ENCODE data around the gene SHKBP1. TPM values are rescaled to one million over a fixed set of nuclear protein-coding genes. Genes with fewer than 3 reads are reported as not detected.

The SHKBP1 gene
- total and polyA plus RNA-seq, 2 of the 13 experiments (the other 11 are each of a cell fraction or from before 2014, with no cell fraction given) = 16.2 to 17.4 TPM

GRCh38 chr19:40603389-40604170 is 26.9 kb downstream of the SHKBP1 start (continued):
- TF ChIP-seq ZNF83 (CRISPR knock-in tag; IDR thresholded peaks at IDR 0.05; ENCODE audit: borderline replicate concordance) (no peak), ZNF3 (CRISPR knock-in tag; IDR thresholded peaks at IDR 0.05) (no peak), PHF21A (CRISPR knock-in tag; IDR thresholded peaks at IDR 0.05) (peak; percentile 100), LRRFIP1 (CRISPR knock-in tag; conservative IDR thresholded peaks at IDR 0.05) (no peak), HMG20B (CRISPR knock-in tag; conservative IDR thresholded peaks at IDR 0.05) (peak; percentile 92), ZNF580 (CRISPR knock-in tag; IDR thresholded peaks at IDR 0.05; ENCODE audit: borderline replicate concordance, low read depth) (peak; percentile 88), ZNF660 (CRISPR knock-in tag; IDR thresholded peaks at IDR 0.05; ENCODE audit: borderline replicate concordance, low read depth) (no peak), MTF1 (CRISPR knock-in tag; IDR thresholded peaks at IDR 0.05) (no peak), POLR2AphosphoS2 (IDR thresholded peaks at IDR 0.05; ENCODE audit: low read depth, low read length) (no peak), ZNF746 (CRISPR knock-in tag; IDR thresholded peaks at IDR 0.05) (peak; percentile 98), MLX (CRISPR knock-in tag; IDR thresholded peaks at IDR 0.05) (peak; percentile 61), SOX6 (IDR thresholded peaks at IDR 0.05) (no peak), SOX6 (CRISPR knock-in tag; IDR thresholded peaks at IDR 0.05) (peak; percentile 96), GMEB2 (CRISPR knock-in tag; IDR thresholded peaks at IDR 0.05; ENCODE audit: low read depth) (no peak), KLF6 (CRISPR knock-in tag; IDR thresholded peaks at IDR 0.05) (peak; percentile 81), POLR2G (IDR thresholded peaks at IDR 0.05; ENCODE audit: low read depth, low read length) (no peak), EED (CRISPR knock-in tag; IDR thresholded peaks at IDR 0.05) (no peak), ZNF121 (CRISPR knock-in tag; IDR thresholded peaks at IDR 0.05) (no peak), ZNF451 (CRISPR knock-in tag; IDR thresholded peaks at IDR 0.05) (peak; percentile 62), PCBP2 (optimal IDR thresholded peaks at IDR 0.05; ENCODE audit: low read depth, low read length, poor library complexity, severe bottlenecking) (no peak), KLF9 (CRISPR knock-in tag; IDR thresholded peaks at IDR 0.05; ENCODE audit: low read depth) (peak; percentile 72; the same call in 1 of the 2 replicates), IKZF5 (CRISPR knock-in tag; IDR thresholded peaks at IDR 0.05) (peak; percentile 86), GABPA (IDR thresholded peaks at IDR 0.05; ENCODE audit: low read depth, low read length) (no peak), GABPA (CRISPR knock-in tag; IDR thresholded peaks at IDR 0.05; ENCODE audit: low read depth) (no peak), TBX3 (IDR thresholded peaks at IDR 0.05; ENCODE audit: borderline replicate concordance) (peak; percentile 90)
